H1 (cell line): ENCODE measurements around the gene POLR2F.

Experiments
- CHD2 ChIP-seq: IDR thresholded peaks from 2 replicates; pipeline ENCODE4 v1.6.1; 2012; ENCODE audit warnings: low read length, improper control_type of control experiment
- CTCF ChIP-seq, 3 experiments: IDR thresholded peaks; 1 replicate in 2 of 3; 2 replicates in 1 of 3; pipeline versions ENCODE4 v1.5.1 to v1.6.1; 2011; ENCODE audit warnings: low read length in 3 of 3, mild to moderate bottlenecking in 3 of 3, inconsistent platforms in 2 of 3, low read depth in 1 of 3, moderate library complexity in 1 of 3; ENCODE audit not compliant: insufficient read depth in 1 of 3; ENCODE audit errors: control extremely low read depth in 1 of 3
- EGR1 ChIP-seq: IDR thresholded peaks from 2 replicates; pipeline ENCODE4 v1.6.1; 2011; ENCODE audit warnings: low read depth, low read length, borderline replicate concordance
- EP300 ChIP-seq, 2 experiments: IDR thresholded peaks; 1 replicate in 1 of 2; 2 replicates in 1 of 2; pipeline ENCODE4 v1.6.1; 2011 to 2012; ENCODE audit warnings: low read depth in 2 of 2, low read length in 2 of 2, mild to moderate bottlenecking in 2 of 2, borderline replicate concordance in 1 of 2, inconsistent platforms in 1 of 2, moderate library complexity in 1 of 2
- GABPA ChIP-seq: IDR thresholded peaks from 2 replicates; pipeline ENCODE4 v1.6.1; 2011; ENCODE audit warnings: mild to moderate bottlenecking, low read length, moderate library complexity, borderline replicate concordance; ENCODE audit not compliant: insufficient read depth
- HDAC6 ChIP-seq: IDR thresholded peaks from one replicate; pipeline ENCODE4 v1.7.1; 2012; ENCODE audit warnings: low read depth, mild to moderate bottlenecking, inconsistent platforms, low read length, moderate library complexity
- NRF1 ChIP-seq: IDR thresholded peaks from 2 replicates; pipeline ENCODE4 v1.6.1; 2011; ENCODE audit warnings: mild to moderate bottlenecking, low read depth, low read length, improper control_type of control experiment
- SIX5 ChIP-seq: IDR thresholded peaks from 2 replicates; pipeline ENCODE4 v1.6.1; 2011; ENCODE audit warnings: mild to moderate bottlenecking, low read depth, low read length
- TF ChIP-seq, protein P1 (sequence below): IDR thresholded peaks from 2 replicates; pipeline ENCODE4 v1.6.1; 2012; ENCODE audit warnings: inconsistent platforms

- no peak for TF ChIP-seq SIX5
- TF ChIP-seq, protein P1, sequence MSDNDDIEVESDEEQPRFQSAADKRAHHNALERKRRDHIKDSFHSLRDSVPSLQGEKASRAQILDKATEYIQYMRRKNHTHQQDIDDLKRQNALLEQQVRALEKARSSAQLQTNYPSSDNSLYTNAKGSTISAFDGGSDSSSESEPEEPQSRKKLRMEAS: no peak
- no peak for TF ChIP-seq CTCF (IDR thresholded peaks at IDR 0.05; ENCODE audit: control extremely low read depth in 1 of 3, insufficient read depth in 1 of 3, low read depth in 1 of 3, low read length in 3 of 3)
- TF ChIP-seq EP300 (IDR thresholded peaks at IDR 0.05; ENCODE audit: borderline replicate concordance in 1 of 2, low read depth in 2 of 2, low read length in 2 of 2): no peak
- TF ChIP-seq CHD2: no peak
- TF ChIP-seq GABPA: no peak
- no peak for TF ChIP-seq NRF1
- no peak for TF ChIP-seq HDAC6
- no peak for TF ChIP-seq EGR1
These were observed 29.6 kb upstream of the POLR2F start for GRCh38 chr22:37923927-37924326.
